ENCODE measurements around the gene IGFBP1.

GRCh38 chr7:45902820-45903219, 14.5 kb downstream of the IGFBP1 start:
- TF ChIP-seq CTCF (IDR thresholded peaks at IDR 0.05) (no peak), POLR2A (IDR thresholded peaks at IDR 0.05) (no peak), EP300 (IDR thresholded peaks at IDR 0.05) (no peak)
